GM23248 (cell line): ENCODE data around the gene PC.

Source experiments
- EZH2 ChIP-seq: fragments of 200-600 bp; sonication (generic); IDR thresholded peaks from 2 replicates; pipeline ENCODE4 v1.6.1; 2018; ENCODE audit warnings: antibody characterized with exemption, mild to moderate bottlenecking; ENCODE audit not compliant: insufficient read depth, poor library complexity, severe bottlenecking
- EZH2phosphoT487 ChIP-seq: fragments of 200-600 bp; sonication (generic); IDR thresholded peaks from 2 replicates; pipeline ENCODE4 v1.6.1; 2018; ENCODE audit warnings: antibody characterized with exemption, moderate library complexity, mild to moderate bottlenecking, low read depth; ENCODE audit not compliant: insufficient read depth

GRCh38 chr11:66951135-66951534 lies 7.0 kb downstream of the PC start:
- no peak for TF ChIP-seq EZH2phosphoT487
- no peak for TF ChIP-seq EZH2
